A549 (cell line): ENCODE results near the gene ARL5C. TPM values are rescaled to one million over a fixed set of nuclear protein-coding genes. Genes with fewer than 3 reads are reported as not detected.

Experiments
- ATAC-seq, 2 experiments: fragments of 200-7000 bp in 1 of 2; fragments of >200 bp in 1 of 2; cut with Nextera tagmentation in 1 of 2; cut with Tn5 transposase in 1 of 2; 3 replicates each; pipeline versions ENCODE4 v1.8.0 to v1.9.1; 2018 to 2020; ENCODE audit warnings: mild to moderate bottlenecking in 1 of 2, moderate library complexity in 1 of 2
- CTCF ChIA-PET: fragments of 300-600 bp; sonication (Branson Sonifier 250); formaldehyde crosslinking; extraction: SDS; loops from one replicate; lab custom pipeline; 2021; ENCODE audit warnings: antibody characterized with exemption, inconsistent platforms; lab: Yijun Ruan, JAX
- POLR2A ChIA-PET: fragments of 350-600 bp; formaldehyde crosslinking; extraction: SDS; loops from one replicate; lab custom pipeline; 2021; ENCODE audit warnings: antibody characterized with exemption, inconsistent platforms; lab: Yijun Ruan, JAX
- DNase-seq, 2 experiments: peaks; one replicate each; pipeline versions ENCODE4 v3.0.0 to v3.0.0-alpha.2; 2011 to 2016; ENCODE audit warnings: low read depth in 1 of 2, low spot score in 1 of 2
- FAIRE-seq: peaks from 2 replicates; lab custom pipeline; 2011; peaks lifted over from hg19 to GRCh38; lab: Jason Lieb, UNC
- H3K27ac ChIP-seq, 2 experiments: fragments of >200 bp; sonication (Bioruptor Twin); formaldehyde crosslinking; 3 replicates each; pipeline ENCODE4 v1.5.1; 2016 to 2017
- H3K4me1 ChIP-seq: fragments of >200 bp; sonication (Bioruptor Twin); formaldehyde crosslinking; 3 replicates; pipeline ENCODE4 v1.6.1; 2016
- H3K4me2 ChIP-seq: fragments of >200 bp; sonication (Bioruptor Twin); formaldehyde crosslinking; 3 replicates; pipeline ENCODE4 v1.6.1; 2016
- H3K4me3 ChIP-seq: fragments of >200 bp; sonication (Bioruptor Twin); formaldehyde crosslinking; 3 replicates; pipeline ENCODE4 v1.5.1; 2016
- H3K9me3 ChIP-seq: fragments of >200 bp; sonication (Bioruptor Twin); formaldehyde crosslinking; 3 replicates; pipeline ENCODE4 v1.6.1; 2016
- CBX2 ChIP-seq: fragments of 200-600 bp; sonication (generic); IDR thresholded peaks from 2 replicates; pipeline ENCODE4 v1.6.1; 2016; ENCODE audit warnings: low read depth, mild to moderate bottlenecking, borderline replicate concordance
- CHD2 ChIP-seq: fragments of 150-350 bp; IDR thresholded peaks from 2 replicates; pipeline ENCODE4 v1.6.1; 2014; ENCODE audit warnings: low read length; ENCODE audit not compliant: partially characterized antibody
- CHD4 ChIP-seq: fragments of 200-600 bp; sonication (generic); IDR thresholded peaks from 2 replicates; pipeline ENCODE4 v1.6.1; 2016; ENCODE audit warnings: antibody characterized with exemption, mild to moderate bottlenecking, borderline replicate concordance
- CTCF ChIP-seq: fragments of >200 bp; sonication (Bioruptor Twin); formaldehyde crosslinking; IDR thresholded peaks from 3 replicates; pipeline ENCODE4 v1.5.1; 2016
- E2F6 ChIP-seq: IDR thresholded peaks from 2 replicates; pipeline ENCODE4 v1.6.1; 2012; ENCODE audit warnings: low read depth, borderline replicate concordance
- EHMT2 ChIP-seq: fragments of 200-600 bp; sonication (generic); IDR thresholded peaks from 2 replicates; pipeline ENCODE4 v1.6.1; 2016; ENCODE audit warnings: antibody characterized with exemption, low read depth, mild to moderate bottlenecking, moderate library complexity
- ELK1 ChIP-seq: fragments of 150-350 bp; IDR thresholded peaks from 2 replicates; pipeline ENCODE4 v1.6.1; 2014; ENCODE audit warnings: low read depth, mild to moderate bottlenecking, low read length
- ESRRA ChIP-seq: fragments of 150-350 bp; IDR thresholded peaks from 2 replicates; pipeline ENCODE4 v1.6.1; 2014; ENCODE audit warnings: mild to moderate bottlenecking, low read length, borderline replicate concordance
- FOSB ChIP-seq: fragments of 250-450 bp; sonication (Bioruptor Pico); IDR thresholded peaks from 2 replicates; pipeline ENCODE4 v1.5.0; 2020; ENCODE audit warnings: mild to moderate bottlenecking, moderate library complexity
- FOSL2 ChIP-seq, 2 experiments: fragments of 450-650 bp in 1 of 2; fragments of >200 bp in 1 of 2; sonication (Bioruptor Twin) in 1 of 2; formaldehyde crosslinking; IDR thresholded peaks; 2 replicates each; pipeline versions ENCODE4 v1.5.0 to v1.6.1; 2016 to 2020; ENCODE audit warnings: mild to moderate bottlenecking in 1 of 2, moderate library complexity in 1 of 2
- GATA3 ChIP-seq: IDR thresholded peaks from 2 replicates; pipeline ENCODE4 v1.6.1; 2012; ENCODE audit warnings: borderline replicate concordance
- HOXB13 ChIP-seq: fragments of 250-450 bp; sonication (Bioruptor Pico); IDR thresholded peaks from 2 replicates; pipeline ENCODE4 v1.5.0; 2020; ENCODE audit warnings: low read depth, mild to moderate bottlenecking, moderate library complexity
- KDM5A ChIP-seq: fragments of 200-600 bp; sonication (generic); IDR thresholded peaks from 2 replicates; pipeline ENCODE4 v1.6.1; 2016; ENCODE audit warnings: antibody characterized with exemption, mild to moderate bottlenecking
- NFE2L2 ChIP-seq: fragments of 150-350 bp; conservative IDR thresholded peaks from 2 replicates; pipeline ENCODE4 v1.6.1; 2014; ENCODE audit warnings: low read length
- NR3C1 ChIP-seq: fragments of >200 bp; sonication (Bioruptor Twin); formaldehyde crosslinking; IDR thresholded peaks from 3 replicates; pipeline ENCODE4 v1.6.1; 2017
- PBX3 ChIP-seq: IDR thresholded peaks from 2 replicates; pipeline ENCODE4 v1.6.1; 2012
- PHF8 ChIP-seq: fragments of 200-600 bp; sonication (generic); IDR thresholded peaks from 2 replicates; pipeline ENCODE4 v1.6.1; 2016; ENCODE audit warnings: low read depth, mild to moderate bottlenecking, antibody characterized with exemption, moderate library complexity, borderline replicate concordance
- POLR2A ChIP-seq: IDR thresholded peaks from 2 replicates; pipeline ENCODE4 v1.6.1; 2012; ENCODE audit warnings: mild to moderate bottlenecking, low read length
- POLR2AphosphoS2 ChIP-seq: conservative IDR thresholded peaks from 2 replicates; pipeline ENCODE4 v1.6.1; 2012; ENCODE audit warnings: low read length, improper control_type of control experiment, inconsistent platforms
- RCOR1 ChIP-seq: fragments of 150-350 bp; IDR thresholded peaks from 2 replicates; pipeline ENCODE4 v1.6.1; 2014; ENCODE audit warnings: antibody characterized with exemption, low read length, low read depth
- RFX5 ChIP-seq: fragments of 450-650 bp; IDR thresholded peaks from 2 replicates; pipeline ENCODE4 v1.7.1; 2014; ENCODE audit warnings: antibody characterized with exemption, mild to moderate bottlenecking, moderate library complexity
- RNF2 ChIP-seq: fragments of 200-600 bp; sonication (generic); IDR thresholded peaks from 2 replicates; pipeline ENCODE4 v1.6.1; 2016; ENCODE audit warnings: low read depth, mild to moderate bottlenecking, antibody characterized with exemption, moderate library complexity, borderline replicate concordance
- SMC3 ChIP-seq: fragments of >200 bp; sonication (Bioruptor Twin); formaldehyde crosslinking; IDR thresholded peaks from 3 replicates; pipeline ENCODE4 v1.6.1; 2018; ENCODE audit warnings: inconsistent platforms
- WGBS: methylation state at CpG from one replicate; pipeline ENCODE4 v1.1.6; 2017; ENCODE audit errors: missing lambda C conversion rate; 5-methylcytosine and 5-hydroxymethylcytosine counted together
- polyA plus RNA-seq, 4 experiments: library from polyadenylated mRNA; depleted of rRNA in 3 of 4; stranded (reverse); fragments of >200 nt; fragmentation: RNase III in 1 of 4; extraction: RNeasy Plus Mini Kit Qiagen cat#74134 plus additional on column Dnase treatment in 1 of 4; gene quantifications; 2 replicates in 3 of 4; 3 replicates in 1 of 4; pipeline ENCODE4 v1.2.3, GENCODE V29; 2011 to 2017

Gene ARL5C
- polyA plus RNA-seq, 2 of the 4 experiments (the other 2 are of a cell fraction), result not detected

GRCh38 chr17:39161962-39162361, 4.0 kb downstream of the ARL5C start:
- no peaks in the 10 kb centered on the region for H3K9me3 ChIP-seq
- FAIRE-seq, result no peak
- WGBS, result 62% methylated on average over 2 of the region's 2 CpGs
- TF ChIP-seq CTCF, result no peak
- TF ChIP-seq EHMT2, result no peak
- TF ChIP-seq PBX3, result no peak
- TF ChIP-seq, all 56 proteins: peak for 0
- ChIA-PET CTCF (interaction anchor here (0.6 to 30.5 kb wide), 8 partner anchors 9 to 194 kb away, joined by 3 to 612 read pairs (median 6); partner anchors contain the start of genes ARL5C and FBXO47), POLR2A (no interaction called here)
- DNase-seq (no peak), ATAC-seq (no peak)
- no peak overlapping the region for H3K4me2 ChIP-seq
- H3K27ac ChIP-seq, result no peak overlapping the region
- H3K4me3 ChIP-seq, result no peak overlapping the region
- peaks cover 6% of the 10 kb centered on the region; the same call in 2 of the 3 replicates for H3K4me1 ChIP-seq

GRCh38 chr17:39158623-39159022, 7.3 kb downstream of the ARL5C start:
- CTCF ChIA-PET, result interaction anchor here (0.8 to 30.5 kb wide), 5 partner anchors 15 to 486 kb away, joined by 4 to 612 read pairs (median 5); partner anchors contain the start of gene ARL5C
- no peak for DNase-seq
- Histone ChIP-seq H3K27ac (no peak overlapping the region), H3K4me3 (no peak overlapping the region), H3K4me1 (no peaks in the 10 kb centered on the region), H3K9me3 (no peaks in the 10 kb centered on the region), H3K4me2 (no peak overlapping the region)
- FAIRE-seq, result no peak
- POLR2A ChIA-PET, result interaction anchor here (1.0 kb wide), 1 partner anchor 41 kb away, joined by 3 read pairs; the partner anchor contains the start of gene RPL19
- ATAC-seq, result no peak
- no peak for TF ChIP-seq E2F6
- no peak for TF ChIP-seq FOSB
- no peak for TF ChIP-seq FOSL2 (IDR thresholded peaks at IDR 0.05)
- no peak for TF ChIP-seq FOSL2 (CRISPR knock-in tag; IDR thresholded peaks at IDR 0.05)
- no peak for TF ChIP-seq CHD2
- no peak for TF ChIP-seq KDM5A
- no peak for TF ChIP-seq PHF8
- no peak for TF ChIP-seq RNF2
- no peak for TF ChIP-seq ELK1
- TF ChIP-seq CHD4, result no peak
- no peak for TF ChIP-seq ESRRA
- no peak for TF ChIP-seq NFE2L2
- no peak for TF ChIP-seq POLR2AphosphoS2
- TF ChIP-seq POLR2A, result no peak
- no peak for TF ChIP-seq CBX2
- TF ChIP-seq NR3C1, result no peak
- TF ChIP-seq SMC3, result no peak
- WGBS, result 91% methylated on average over 2 of the region's 2 CpGs

GRCh38 chr17:39156491-39156890, 9.5 kb downstream of the ARL5C start:
- DNase-seq, result no peak
- Histone ChIP-seq H3K27ac (no peak overlapping the region), H3K9me3 (no peaks in the 10 kb centered on the region), H3K4me2 (no peak overlapping the region), H3K4me1 (peaks cover 7% of the 10 kb centered on the region)
- no peak for ATAC-seq
- FAIRE-seq, result no peak
- CTCF ChIA-PET, result interaction anchor here (29.6 to 30.5 kb wide), 2 partner anchors 17 to 83 kb away, joined by 453 to 612 read pairs; partner anchors contain the start of gene ARL5C
- WGBS, result 83% methylated on average over 7 of the region's 7 CpGs
- TF ChIP-seq KDM5A (no peak), CHD2 (no peak), HOXB13 (CRISPR knock-in tag) (no peak), GATA3 (no peak), E2F6 (no peak), RCOR1 (no peak), RFX5 (no peak), NFE2L2 (no peak), PHF8 (no peak)
- TF ChIP-seq, all 56 proteins: peak for 0
- POLR2A ChIA-PET, result no interaction called here
- H3K4me3 ChIP-seq, result no peak overlapping the region
